Fibroblast of gingiva (primary cell): Measurements from ENCODE around the gene RCAN2.
"Not testable (repeated sequence)": the region's sequence is repeated elsewhere in the genome, so short reads cannot be mapped to it uniquely, and the experiment has no call there.

ENCODE experiments used
- DNase-seq: peaks from one replicate; pipeline ENCODE4 v3.0.0-alpha.2; 2011; ENCODE audit warnings: low read depth

Gene RCAN2

GRCh38 chr6:46333481-46333880 lies 157.8 kb downstream of the RCAN2 start:
- no peak for DNase-seq

GRCh38 chr6:46332448-46332847 lies 158.8 kb downstream of the RCAN2 start:
- not testable (repeated sequence) for DNase-seq

- no peak for DNase-seq
Measured at GRCh38 chr6:46331461-46331860, 159.8 kb downstream of the RCAN2 start.

- DNase-seq = no peak
Measured at GRCh38 chr6:46329568-46329967, 161.7 kb downstream of the RCAN2 start.

- no peak for DNase-seq
Measured at GRCh38 chr6:46327779-46328178, 163.5 kb downstream of the RCAN2 start.

GRCh38 chr6:46325561-46326530 lies 165.4 kb downstream of the RCAN2 start:
- DNase-seq = peak; percentile 53

DNA sequence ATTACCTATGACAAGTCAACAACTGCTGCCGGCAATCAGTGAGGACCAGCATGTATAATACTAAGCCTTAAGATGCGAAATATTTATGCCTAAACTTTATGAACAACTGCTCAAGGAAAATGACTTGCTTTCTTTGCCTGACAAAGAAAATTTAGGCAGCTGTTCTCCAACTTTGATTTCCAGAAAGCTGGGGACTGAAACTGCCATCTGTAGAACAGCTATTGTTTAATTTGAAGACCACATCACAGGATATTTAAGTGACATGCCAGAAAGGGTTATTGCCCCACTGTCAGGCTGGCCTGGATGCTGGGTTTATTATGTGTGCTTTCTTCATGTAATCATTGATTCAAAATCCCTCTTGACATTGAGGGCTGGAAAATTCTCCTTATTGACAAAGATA lies 166.5 kb downstream of the RCAN2 start:
- no peak for DNase-seq

- no peak for DNase-seq
Measured at GRCh38 chr6:46323966-46324622, 167.2 kb downstream of the RCAN2 start.

- DNase-seq = peak; percentile 79
Measured at GRCh38 chr6:46323312-46323965, 167.8 kb downstream of the RCAN2 start.

DNA sequence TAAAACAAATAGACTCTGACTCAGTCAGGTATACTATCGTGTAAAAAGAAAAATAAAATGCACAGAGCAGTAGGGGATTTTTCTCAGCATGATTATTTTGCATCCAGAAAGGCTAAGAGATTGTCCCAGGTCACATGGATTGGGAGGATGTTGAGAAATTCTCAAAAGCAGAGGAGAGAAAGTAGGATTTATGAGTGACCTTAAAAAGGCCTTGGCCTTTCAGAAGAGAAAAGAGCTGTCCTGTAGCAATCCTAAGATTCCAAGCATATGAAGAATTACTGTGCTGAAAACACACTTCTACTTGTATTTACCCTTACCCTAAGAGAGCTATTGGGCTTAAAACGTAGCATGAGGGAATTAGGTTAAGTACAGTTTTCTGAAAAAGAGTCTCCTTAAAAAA lies 170.7 kb downstream of the RCAN2 start:
- no peak for DNase-seq

- DNase-seq = no peak
Measured at GRCh38 chr6:46315589-46315988, 175.7 kb downstream of the RCAN2 start.

- peak; percentile 3 for DNase-seq
Measured at GRCh38 chr6:46312654-46313053, 178.6 kb downstream of the RCAN2 start.

DNA sequence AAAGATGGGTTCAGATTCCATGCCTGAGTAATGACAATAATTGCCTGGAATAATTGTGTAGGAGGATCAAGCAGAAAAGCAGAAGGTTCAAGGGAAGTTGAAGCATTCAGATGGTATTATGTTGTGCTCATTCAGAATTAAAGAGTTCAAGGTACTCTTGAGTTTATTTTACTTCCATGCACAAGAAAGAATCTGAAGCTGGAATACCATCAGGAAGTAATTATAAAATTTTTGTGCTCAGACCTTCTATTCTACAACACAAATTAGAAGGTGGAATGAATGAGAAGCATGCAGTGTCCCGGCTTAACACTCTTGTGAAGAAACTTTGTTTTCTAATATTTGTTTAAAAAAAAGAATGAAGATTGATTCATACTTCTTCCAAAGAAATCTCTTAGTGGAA lies 181.1 kb downstream of the RCAN2 start:
- DNase-seq = no peak

GRCh38 chr6:46306431-46306830 lies 184.8 kb downstream of the RCAN2 start:
- no peak for DNase-seq

GRCh38 chr6:46305833-46306232 lies 185.4 kb downstream of the RCAN2 start:
- DNase-seq = no peak

GRCh38 chr6:46305236-46305635 lies 186.0 kb downstream of the RCAN2 start:
- no peak for DNase-seq

DNA sequence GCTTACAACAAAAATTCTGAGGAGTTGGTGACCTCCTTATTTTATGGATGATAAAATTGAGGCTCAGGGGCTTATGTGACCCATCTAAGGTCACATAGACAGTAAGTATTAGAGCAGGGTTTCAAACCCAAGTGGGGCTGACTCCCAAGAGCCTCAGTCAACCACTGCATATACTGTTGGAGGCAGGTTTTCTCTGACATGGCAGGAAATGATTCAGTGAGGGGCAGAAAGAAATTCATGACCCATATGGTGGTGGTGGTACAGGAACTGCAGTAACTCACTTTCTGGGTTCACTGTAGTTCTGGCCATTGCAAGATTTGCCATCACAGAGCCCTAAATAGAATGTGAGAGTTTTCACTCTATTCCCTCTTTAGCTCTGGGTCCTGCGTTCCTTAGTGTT lies 188.4 kb downstream of the RCAN2 start:
- DNase-seq = no peak

DNA sequence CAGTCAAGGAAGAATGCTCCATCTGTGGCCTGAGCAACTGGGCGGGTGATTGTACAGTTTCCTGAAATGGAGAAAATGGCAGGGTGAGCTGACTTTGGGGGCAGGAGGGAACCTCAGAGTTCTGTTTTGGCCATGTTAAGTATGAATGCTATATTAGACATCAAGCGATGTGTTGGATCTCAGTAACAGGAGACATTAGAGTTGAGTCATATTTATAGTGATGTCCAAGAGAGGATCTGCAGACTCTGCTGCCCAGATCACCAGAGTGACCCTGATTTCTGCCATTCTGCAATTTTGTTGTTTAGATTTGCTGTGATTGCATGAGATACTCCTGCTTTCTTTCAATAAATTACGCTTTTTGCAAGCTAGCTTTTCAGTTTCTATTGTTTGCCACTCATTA lies 189.1 kb downstream of the RCAN2 start:
- DNase-seq = no peak

GRCh38 chr6:46299253-46299652 lies 192.0 kb downstream of the RCAN2 start:
- DNase-seq = no peak

DNA sequence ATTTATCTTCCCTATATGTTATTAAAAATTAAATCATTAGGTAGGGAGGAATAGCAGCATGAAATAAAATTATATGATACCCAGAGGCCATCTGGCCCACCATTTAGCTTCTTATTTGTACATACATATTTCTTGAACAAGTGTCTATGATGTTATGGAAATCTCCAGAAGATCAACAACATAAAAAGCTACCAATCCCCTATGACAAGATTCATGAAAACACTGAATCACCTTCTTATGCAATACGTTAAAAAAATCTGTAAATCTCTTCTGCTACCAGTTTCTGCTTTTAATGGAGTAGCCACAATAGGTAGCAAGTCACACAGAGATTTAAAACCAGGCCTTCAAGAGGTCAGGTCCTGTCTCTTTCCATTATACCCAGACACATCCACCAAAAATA lies 194.7 kb downstream of the RCAN2 start:
- DNase-seq = no peak

- DNase-seq = no peak
Measured at GRCh38 chr6:46293641-46294316, 197.5 kb downstream of the RCAN2 start.

GRCh38 chr6:46291880-46292279 lies 199.4 kb downstream of the RCAN2 start:
- no peak for DNase-seq
